SU-DHL-6 (cell line): Measurements from ENCODE around the gene VPS35L.

Source experiments
- H2AFZ ChIP-seq: fragments of 200-600 bp; sonication (generic); 2 replicates; pipeline ENCODE4 v1.6.1; 2014; ENCODE audit warnings: low read depth, mild to moderate bottlenecking, moderate library complexity, mixed read lengths, antibody characterized with exemption, low read length; ENCODE audit not compliant: severe bottlenecking
- H3F3A ChIP-seq: fragments of 200-600 bp; shearing (Covaris generic); 2 replicates; pipeline ENCODE4 v1.6.0; 2016; ENCODE audit warnings: antibody characterized with exemption, mild to moderate bottlenecking; ENCODE audit not compliant: insufficient read depth
- H3K27ac ChIP-seq: fragments of 200-600 bp; sonication (generic); 2 replicates; pipeline ENCODE4 v1.5.1; 2016; ENCODE audit warnings: low read depth, mild to moderate bottlenecking, low read length, moderate library complexity, mixed read lengths
- H3K27me3 ChIP-seq: fragments of 200-600 bp; sonication (generic), shearing (Covaris generic); 2 replicates; pipeline ENCODE4 v1.6.0; 2014; ENCODE audit warnings: mild to moderate bottlenecking, low read length
- H3K36me3 ChIP-seq: fragments of 200-600 bp; sonication (generic); 2 replicates; pipeline ENCODE4 v1.6.1; 2014; ENCODE audit warnings: mild to moderate bottlenecking, low read length, mixed read lengths
- H3K4me2 ChIP-seq: fragments of 300-600, 200-600 bp; shearing (Covaris generic), sonication (generic); 2 replicates; pipeline ENCODE4 v1.6.0; 2014; ENCODE audit warnings: low read length, low read depth, mild to moderate bottlenecking; ENCODE audit not compliant: poor library complexity, severe bottlenecking
- H3K4me3 ChIP-seq: fragments of 200-600 bp; sonication (generic); 2 replicates; pipeline ENCODE4 v1.5.1; 2014; ENCODE audit warnings: antibody characterized with exemption, low read length, mild to moderate bottlenecking, mixed read lengths; ENCODE audit not compliant: insufficient read depth, poor library complexity, severe bottlenecking
- H3K79me2 ChIP-seq: fragments of 200-600 bp; sonication (generic); 2 replicates; pipeline ENCODE4 v1.6.1; 2014; ENCODE audit warnings: mild to moderate bottlenecking, low read length, moderate library complexity; ENCODE audit not compliant: insufficient read depth
- H3K9ac ChIP-seq: fragments of 200-600 bp; sonication (generic); 2 replicates; pipeline ENCODE4 v1.7.0; 2014; ENCODE audit warnings: mild to moderate bottlenecking, low read length
- H3K9me2 ChIP-seq: fragments of 200-600 bp; sonication (generic); replicated peaks from 2 replicates; pipeline ENCODE4 v1.6.1; 2014; ENCODE audit warnings: low read length; ENCODE audit not compliant: insufficient read depth
- H3K9me3 ChIP-seq: fragments of 200-600 bp; sonication (generic); 2 replicates; pipeline ENCODE4 v1.6.1; 2014; ENCODE audit warnings: low read length, mixed read lengths; ENCODE audit not compliant: insufficient read depth
- H4K20me1 ChIP-seq: fragments of 200-600 bp; sonication (generic); 2 replicates; pipeline ENCODE4 v1.6.1; 2014; ENCODE audit warnings: low read depth, mild to moderate bottlenecking, antibody characterized with exemption, low read length, moderate library complexity, mixed read lengths
- CTCF ChIP-seq: fragments of 200-600 bp; sonication (generic); IDR thresholded peaks from one replicate; pipeline ENCODE4 v1.5.1; 2017; ENCODE audit warnings: antibody characterized with exemption, mild to moderate bottlenecking, low read length, moderate library complexity; ENCODE audit not compliant: insufficient read depth, poor library complexity, severe bottlenecking
- EZH2phosphoT487 ChIP-seq: fragments of 200-600 bp; sonication (generic), shearing (Covaris generic); conservative IDR thresholded peaks from 2 replicates; pipeline ENCODE4 v1.6.1; 2018; ENCODE audit warnings: mild to moderate bottlenecking, antibody characterized with exemption, low read length, moderate library complexity, mixed read lengths

The VPS35L gene

DNA sequence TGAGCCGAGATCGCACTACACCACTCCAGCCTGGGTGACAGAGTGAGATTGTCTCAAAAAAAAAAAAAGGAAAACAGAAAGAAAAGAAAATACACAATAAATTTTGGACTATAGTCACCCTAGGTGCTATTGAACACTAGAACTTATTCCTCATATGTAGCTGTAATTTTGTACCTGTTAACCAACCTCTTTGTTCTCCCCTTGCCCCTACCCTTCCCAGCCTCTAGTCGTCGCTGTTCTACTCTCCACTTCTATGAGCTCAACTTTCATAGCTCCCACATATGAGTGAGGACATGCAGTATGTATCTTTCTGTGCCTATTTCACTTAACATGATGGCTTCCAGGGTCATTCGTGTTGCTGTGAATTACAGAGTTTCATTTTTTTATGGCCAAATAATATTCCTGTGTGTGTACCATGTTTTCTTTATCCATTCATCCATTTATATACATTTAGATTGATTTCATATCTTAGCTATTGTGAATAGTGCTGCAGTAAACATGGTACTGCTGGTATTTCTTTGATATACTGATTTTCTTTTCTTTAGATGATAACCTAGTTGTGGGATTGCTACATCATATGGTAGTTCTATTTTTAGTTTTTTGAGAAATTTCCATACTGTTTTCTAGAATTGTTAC lies 28.3 kb downstream of the VPS35L start:
- Histone ChIP-seq H4K20me1 (no peaks in the 10 kb centered on the region), H3K36me3 (no peaks in the 10 kb centered on the region), H3K79me2 (no peaks in the 10 kb centered on the region), H3K4me3 (no peak overlapping the region), H3K9ac (no peak overlapping the region), H3K9me2 (no peaks in the 10 kb centered on the region), H3K9me3 (no peaks in the 10 kb centered on the region), H3F3A (no peaks in the 10 kb centered on the region), H2AFZ (no peak overlapping the region), H3K27me3 (no peaks in the 10 kb centered on the region), H3K4me2 (no peak overlapping the region), H3K27ac (no peak overlapping the region)
- peak; percentile 82 for TF ChIP-seq CTCF
- TF ChIP-seq EZH2phosphoT487 = no peak

DNA sequence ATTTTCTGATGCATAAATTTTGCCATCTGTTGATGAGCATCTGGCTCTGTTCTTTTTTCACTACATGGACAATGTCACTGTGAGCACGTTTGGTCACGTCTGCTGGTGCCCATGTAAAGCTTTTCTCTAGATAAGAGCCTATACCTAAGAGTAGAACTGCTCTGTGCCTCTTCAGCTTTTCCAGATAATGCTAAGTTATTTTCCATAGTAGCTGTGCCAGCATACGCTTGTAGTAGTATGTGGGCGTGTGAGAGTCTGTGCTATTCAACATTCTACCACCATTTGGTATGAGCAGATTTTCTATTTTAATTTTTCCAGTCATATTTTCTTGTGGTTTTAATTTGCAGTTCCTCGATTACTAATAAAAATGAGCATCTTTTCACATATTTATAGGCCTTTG lies 33.2 kb downstream of the VPS35L start:
- Histone ChIP-seq H3K79me2 (no peaks in the 10 kb centered on the region), H3K27ac (no peak overlapping the region), H3K9ac (no peak overlapping the region), H3K36me3 (no peaks in the 10 kb centered on the region), H3K9me3 (no peaks in the 10 kb centered on the region), H3K9me2 (no peaks in the 10 kb centered on the region), H4K20me1 (no peaks in the 10 kb centered on the region), H2AFZ (no peak overlapping the region), H3K4me2 (no peak overlapping the region), H3F3A (no peaks in the 10 kb centered on the region), H3K4me3 (no peak overlapping the region), H3K27me3 (no peaks in the 10 kb centered on the region)
- no peak for TF ChIP-seq EZH2phosphoT487
- TF ChIP-seq CTCF = no peak

GRCh38 chr16:19589106-19589505 lies 33.6 kb downstream of the VPS35L start:
- Histone ChIP-seq H3K27me3 (no peaks in the 10 kb centered on the region), H4K20me1 (no peaks in the 10 kb centered on the region), H3K9ac (no peak overlapping the region), H3K4me2 (no peak overlapping the region), H3K36me3 (no peaks in the 10 kb centered on the region), H3F3A (no peaks in the 10 kb centered on the region), H3K4me3 (no peak overlapping the region), H3K9me3 (no peaks in the 10 kb centered on the region), H3K9me2 (no peaks in the 10 kb centered on the region), H3K79me2 (no peaks in the 10 kb centered on the region), H2AFZ (no peak overlapping the region), H3K27ac (no peak overlapping the region)
- no peak for TF ChIP-seq CTCF
- no peak for TF ChIP-seq EZH2phosphoT487
